Endothelial cell of hepatic sinusoid (primary cell): Measurements from ENCODE around the gene ZNF627.
"Not testable (repeated sequence)": the region's sequence is repeated elsewhere in the genome, so short reads cannot be mapped to it uniquely, and the experiment has no call there.

ENCODE experiments used
- in situ Hi-C: cut with HindIII; loops from 2 replicates; pipeline ENCODE4 v1.10.0; 2017; ENCODE audit warnings: low sequenced_read_pairs

Gene ZNF627

DNA sequence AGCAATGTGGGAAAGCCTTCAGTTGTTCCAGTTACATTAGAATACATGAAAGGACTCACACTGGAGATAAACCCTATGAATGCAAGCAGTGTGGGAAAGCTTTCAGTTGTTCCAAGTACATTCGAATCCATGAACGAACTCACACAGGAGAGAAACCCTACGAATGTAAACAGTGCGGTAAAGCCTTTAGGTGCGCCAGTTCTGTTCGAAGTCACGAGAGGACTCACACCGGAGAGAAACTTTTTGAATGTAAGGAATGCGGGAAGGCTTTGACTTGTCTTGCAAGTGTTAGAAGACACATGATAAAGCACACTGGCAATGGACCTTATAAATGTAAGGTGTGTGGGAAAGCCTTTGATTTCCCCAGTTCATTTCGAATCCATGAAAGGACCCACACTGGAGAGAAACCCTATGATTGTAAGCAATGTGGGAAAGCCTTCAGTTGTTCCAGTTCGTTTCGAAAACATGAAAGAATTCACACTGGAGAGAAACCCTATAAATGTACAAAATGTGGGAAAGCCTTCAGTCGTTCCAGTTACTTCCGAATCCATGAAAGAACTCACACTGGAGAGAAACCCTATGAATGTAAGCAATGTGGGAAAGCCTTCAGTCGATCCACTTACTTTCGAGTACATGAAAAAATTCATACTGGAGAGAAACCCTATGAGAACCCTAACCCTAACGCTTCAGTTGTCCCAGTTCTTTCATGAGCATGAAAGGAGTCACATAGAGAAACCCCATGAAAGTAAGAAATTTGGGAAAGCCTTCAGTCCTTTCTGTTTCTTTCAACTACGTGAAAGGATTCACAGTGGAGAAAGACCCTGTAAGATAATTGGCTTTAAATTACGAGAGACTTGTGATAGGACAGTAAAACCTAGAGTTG lies 20.1 kb downstream of the ZNF627 start:
- in situ Hi-C loops = no loop called here

DNA sequence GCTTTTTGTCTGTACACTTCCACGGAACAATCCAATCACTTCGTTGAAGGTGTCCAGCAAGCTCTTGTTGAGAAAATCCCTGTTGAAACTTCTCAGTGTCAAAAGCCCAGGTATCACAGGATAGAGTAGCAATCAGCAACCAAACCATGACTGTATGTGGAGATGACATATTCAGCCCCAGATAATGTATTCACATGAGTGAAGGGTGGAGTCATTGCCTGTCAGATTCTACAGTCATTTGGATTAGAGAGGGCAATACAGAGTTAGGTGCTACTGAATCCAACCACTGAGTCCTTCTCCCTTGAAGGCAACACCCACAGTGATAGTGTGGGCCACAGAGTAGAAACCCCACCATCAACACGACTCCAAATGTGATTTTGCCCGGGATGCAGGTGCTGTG lies 23.3 kb downstream of the ZNF627 start:
- in situ Hi-C loops = no loop called here

DNA sequence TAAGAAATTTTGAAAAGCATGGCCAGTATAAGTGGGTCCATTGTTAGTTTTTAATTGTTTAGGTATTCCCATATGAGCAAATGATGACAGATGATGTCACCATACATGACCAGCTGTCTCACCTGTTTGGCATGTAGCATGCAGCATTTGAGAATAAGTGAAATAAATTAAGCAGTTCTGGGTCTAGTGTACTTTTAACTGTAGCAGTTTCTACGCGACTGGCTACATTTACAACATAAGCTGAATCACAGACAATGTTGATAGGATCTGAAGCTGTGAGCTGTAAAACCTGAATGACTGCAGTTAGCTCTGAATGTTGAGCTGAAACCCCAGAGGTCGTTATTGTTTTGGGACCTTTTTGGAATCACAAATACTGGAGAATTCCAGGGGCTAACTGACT lies 25.1 kb downstream of the ZNF627 start:
- in situ Hi-C loops = not testable (repeated sequence)

DNA sequence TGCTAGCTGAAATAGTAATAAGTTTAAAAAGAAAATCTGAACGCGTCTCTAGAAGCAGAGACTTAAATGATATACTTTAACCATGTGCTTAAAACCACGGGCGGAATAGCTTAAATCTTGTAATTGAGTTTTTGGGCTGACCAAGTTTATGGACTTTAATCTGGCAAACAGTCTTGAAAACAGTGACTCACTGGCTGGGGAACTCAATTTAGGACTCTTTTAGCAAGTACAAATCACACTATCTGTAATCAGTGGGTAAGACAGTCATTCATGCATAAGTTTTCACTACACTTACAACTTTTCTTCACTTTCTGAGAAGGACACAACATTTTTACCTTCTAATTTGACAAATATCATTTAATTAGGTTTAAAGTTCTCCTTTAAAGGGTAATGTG lies 26.8 kb downstream of the ZNF627 start:
- in situ Hi-C loops = no loop called here

DNA sequence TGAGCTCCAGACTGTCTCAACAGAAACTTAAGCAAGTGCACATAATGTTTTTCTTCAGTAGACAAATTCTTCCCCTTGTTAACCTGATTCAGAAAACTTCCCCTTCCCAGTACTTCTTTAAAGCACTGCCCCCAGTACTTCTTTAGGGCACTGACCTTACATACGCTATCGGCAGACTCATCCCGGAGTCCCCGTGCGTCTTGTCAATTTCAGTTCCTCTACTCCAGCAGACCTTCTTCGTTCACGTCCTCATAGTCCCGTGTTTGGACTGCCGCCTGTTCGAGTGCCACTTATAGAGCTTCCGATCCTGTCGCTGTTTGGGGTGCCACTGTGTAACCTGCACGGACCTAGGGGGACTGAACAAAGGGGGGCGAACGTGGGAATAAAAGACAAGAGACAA lies 29.0 kb downstream of the ZNF627 start:
- in situ Hi-C loops = no loop called here

DNA sequence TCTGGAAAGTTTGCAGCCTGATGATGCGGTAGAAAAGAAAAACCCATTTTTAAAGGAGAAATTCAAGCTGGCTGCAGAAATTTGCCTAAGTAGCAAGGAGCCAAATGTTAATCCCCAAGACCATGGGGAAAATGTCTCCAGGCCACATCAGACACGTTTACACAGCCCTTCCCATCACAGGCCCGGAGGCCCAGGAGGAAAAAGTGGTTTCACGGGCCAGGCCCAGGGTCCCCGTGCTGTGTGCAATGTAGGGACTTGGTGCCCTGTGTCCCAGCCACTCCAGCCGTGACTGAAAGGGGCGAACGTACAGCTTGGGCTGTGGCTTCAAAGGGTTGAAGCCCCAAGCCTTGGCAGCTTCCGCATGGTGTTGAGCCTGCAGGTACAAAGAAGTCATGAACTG lies 35.9 kb downstream of the ZNF627 start:
- in situ Hi-C loops = no loop called here

DNA sequence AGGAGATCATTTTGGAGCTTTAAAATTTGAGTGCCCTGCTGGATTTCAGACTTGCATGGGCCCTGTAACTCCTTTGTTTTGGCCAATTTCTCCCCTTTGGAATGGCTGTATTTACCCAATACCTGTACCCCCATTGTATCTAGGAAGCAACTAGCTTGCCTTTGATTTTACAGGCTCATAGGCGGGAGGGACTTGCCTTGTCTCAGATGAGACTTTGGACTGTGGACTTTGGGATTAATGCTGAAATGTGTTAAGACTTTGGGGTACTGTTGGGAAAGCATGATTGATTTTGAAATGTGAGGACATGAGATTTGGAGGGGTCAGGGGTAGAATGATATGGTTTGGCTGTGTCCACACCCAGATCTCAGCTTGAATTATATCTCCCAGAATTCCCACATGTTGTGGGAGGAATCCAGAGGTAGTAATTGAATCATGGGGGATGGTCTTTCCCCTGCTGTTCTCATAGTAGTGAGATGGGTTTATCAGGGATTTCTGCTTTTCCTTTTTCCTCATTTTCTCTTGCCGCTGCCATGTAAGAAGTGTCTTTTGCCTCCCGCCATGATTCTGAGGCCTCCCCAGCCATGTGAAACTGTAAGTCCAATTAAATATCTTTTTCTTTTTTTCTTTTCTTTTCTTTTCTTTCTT lies 36.9 kb downstream of the ZNF627 start:
- in situ Hi-C loops = not testable (repeated sequence)

DNA sequence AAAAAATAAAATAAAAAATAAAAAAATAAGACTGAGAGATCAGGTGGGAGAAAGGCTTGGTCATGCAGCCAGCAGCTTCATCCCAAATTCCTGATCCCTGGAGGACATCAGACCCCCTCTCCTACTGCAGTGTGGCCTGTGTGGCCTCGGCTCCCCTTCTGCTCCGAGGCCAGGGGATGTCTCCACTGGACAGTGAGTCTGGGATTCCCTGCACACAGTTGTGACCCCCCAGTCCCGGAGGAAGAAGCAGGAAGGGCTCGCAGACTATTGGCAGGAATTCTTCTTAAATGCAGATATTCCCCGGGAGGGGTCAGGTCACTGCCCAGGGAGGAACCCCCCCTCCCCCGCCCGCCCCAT lies 41.9 kb downstream of the ZNF627 start:
- in situ Hi-C loops = no loop called here

DNA sequence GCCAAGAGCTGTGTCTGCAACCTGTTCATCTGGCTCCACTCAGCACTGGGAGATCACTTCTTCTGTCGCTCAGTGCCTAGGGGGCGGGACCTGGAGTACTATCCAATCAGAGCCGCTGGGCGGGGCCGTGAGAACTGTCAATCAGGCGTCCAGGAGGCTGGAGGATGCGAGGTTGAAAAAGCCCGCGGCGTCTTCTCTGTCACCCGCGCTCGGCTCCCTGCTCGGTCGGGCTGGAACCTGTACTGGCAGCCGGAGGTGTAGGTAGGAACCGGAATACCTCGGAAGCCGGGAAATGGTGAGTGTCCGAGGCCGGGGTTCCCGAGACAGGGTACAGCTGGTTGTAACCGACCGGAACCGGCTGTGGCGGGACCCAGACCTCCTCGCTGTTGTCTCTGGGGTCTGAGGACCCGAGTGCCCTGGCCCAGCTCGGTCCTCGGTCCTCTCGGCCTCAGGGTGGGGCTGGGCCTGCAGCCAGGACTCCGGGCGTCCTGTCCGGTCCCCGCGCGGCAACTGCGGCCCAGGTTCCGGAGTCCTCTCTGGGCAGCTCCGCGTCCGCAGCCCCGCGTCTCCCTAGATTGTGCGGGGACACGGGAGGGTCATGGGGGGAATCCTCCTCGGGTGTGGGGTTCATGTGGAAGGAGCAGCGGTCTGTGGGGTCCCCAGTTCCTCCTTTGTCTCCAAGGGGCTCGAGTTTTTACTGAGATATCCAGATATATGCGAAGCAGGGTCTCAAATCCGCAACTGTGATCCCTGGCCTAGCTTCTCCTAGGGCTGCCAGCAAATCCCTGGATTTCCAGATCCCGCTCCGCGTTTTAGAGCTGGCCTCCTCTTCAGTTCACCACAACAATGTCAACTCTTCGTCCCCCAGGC lies 42.6 kb downstream of the ZNF627 start:
- in situ Hi-C loops = no loop called here

DNA sequence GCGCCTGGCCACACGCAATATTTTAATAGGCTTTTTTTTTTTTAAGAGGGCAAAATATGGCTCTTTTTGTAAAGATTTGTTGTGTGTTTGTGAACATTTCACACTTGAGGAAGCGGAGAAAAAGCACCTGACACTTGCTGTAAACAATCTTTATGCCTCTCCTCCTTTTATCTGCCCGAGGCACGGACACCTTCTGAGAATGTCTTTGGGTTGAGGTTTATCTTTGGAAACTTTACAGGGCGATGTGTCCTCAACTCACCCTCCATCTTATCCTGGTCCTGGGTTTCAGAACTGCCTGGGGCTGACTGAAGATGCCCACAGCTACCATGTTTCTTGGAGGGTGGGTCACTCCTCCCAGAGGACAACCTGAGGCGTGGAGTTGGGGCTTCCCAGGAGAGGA lies 44.0 kb downstream of the ZNF627 start:
- in situ Hi-C loops = no loop called here

DNA sequence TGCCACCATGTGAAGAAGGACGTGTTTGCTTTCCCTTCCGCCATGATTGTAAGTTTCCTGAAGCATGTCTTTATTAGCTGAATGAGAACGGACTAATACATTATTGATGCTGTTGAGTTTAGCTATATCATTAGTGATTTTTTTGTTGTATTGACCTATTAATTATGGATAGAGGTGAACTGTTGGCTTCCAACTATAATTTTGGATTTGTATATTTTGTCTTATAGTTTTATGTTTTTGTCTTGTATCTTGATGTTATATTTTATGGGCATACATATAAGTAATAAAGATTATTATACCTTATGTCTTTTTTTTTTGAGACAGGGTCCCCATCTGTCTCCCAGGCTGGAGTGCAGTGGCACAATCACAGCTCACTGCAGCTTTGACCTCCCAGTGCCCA lies 45.6 kb downstream of the ZNF627 start:
- in situ Hi-C loops = no loop called here

DNA sequence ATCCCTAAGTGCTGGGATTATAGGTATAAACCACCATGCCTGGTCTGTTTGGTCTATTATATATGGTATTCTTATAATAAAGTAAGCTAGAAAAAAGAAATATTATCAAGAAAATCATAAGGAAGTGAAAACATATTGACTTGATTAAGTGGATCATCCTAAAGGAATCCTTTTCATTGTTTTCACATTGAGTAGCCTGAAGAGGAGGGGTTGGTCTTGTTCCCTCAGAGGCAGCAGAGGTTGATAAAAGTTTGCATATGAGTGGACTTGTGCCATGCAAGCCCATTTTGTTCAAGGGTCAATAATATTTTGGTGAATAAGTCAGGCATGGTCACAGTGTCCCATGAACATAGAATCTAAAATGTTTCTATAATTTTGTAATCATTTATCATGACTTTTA lies 52.7 kb downstream of the ZNF627 start:
- in situ Hi-C loops = no loop called here

DNA sequence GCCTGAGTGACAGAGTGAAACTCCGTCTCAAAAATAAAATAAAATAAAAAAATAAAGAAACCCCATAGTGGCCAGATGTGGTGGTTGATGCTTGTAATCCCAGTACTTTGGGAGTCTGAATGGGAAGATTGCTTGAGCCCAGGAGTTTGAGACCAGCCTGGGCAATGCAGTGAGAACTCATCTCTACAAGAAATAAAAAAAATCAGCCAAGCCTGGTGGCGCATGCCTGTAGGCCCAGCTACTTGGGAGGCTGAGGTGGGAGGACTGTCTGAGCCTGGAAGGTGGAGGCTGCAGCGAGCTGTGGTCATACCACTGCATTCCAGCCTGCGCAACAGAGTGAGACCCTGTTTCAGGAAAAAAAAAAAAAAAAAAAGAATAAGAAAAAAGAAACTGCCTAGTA lies 53.8 kb downstream of the ZNF627 start:
- in situ Hi-C loops = no loop called here

DNA sequence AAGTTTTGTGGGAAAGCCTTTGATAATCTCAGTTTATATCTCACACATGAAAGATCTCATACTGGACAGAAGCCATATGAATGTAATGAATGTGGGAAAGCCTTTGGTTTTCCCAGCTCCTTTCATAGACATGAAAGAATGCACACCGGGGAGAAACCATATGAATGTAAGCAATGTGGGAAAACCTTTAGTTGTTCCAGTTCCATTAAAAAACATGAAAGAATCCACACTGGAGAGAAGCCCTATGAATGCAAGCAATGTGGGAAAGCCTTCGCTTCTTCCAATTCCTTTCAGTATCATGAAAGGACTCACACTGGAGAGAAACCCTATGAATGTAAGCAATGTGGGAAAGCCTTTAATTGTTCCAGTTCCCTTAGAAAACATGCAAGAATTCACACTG lies 54.8 kb downstream of the ZNF627 start:
- in situ Hi-C loops = no loop called here

DNA sequence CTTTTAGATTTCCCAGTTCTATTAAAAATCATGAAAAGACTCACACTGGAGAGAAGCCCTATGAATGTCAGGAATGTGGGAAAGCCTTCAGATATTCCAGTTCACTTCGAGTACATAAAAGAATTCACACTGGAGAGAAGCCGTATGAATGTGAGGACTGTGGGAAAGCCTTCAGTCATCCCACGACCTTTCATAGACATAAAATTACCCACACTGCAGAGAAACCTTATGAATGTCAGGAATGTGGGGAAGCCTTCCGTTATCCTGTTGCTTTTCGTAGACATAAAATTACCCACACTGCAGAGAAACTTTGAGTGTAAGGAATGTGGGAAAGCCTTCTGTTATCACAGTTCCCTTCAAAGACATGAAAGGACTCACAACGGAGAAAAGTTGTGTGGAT lies 55.2 kb downstream of the ZNF627 start:
- in situ Hi-C loops = no loop called here

DNA sequence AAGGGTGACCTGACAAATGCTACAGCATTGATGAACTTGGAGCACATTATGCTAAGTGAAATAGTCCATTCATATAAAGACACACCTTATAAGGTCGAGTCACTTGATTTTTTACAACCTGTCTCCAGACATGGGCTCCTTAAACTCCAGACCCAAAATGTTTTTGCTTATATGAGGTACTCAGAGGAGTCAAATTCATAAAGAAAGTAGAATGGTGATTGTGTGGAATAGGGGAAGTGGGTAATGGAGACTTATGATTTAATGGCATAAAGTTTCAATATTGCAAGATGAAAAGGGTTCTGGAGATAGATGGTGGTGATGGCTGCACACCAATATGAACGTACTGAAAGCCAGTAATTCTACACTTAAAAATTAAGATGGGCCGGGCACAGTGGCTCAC lies 59.3 kb downstream of the ZNF627 start:
- in situ Hi-C loops = no loop called here

DNA sequence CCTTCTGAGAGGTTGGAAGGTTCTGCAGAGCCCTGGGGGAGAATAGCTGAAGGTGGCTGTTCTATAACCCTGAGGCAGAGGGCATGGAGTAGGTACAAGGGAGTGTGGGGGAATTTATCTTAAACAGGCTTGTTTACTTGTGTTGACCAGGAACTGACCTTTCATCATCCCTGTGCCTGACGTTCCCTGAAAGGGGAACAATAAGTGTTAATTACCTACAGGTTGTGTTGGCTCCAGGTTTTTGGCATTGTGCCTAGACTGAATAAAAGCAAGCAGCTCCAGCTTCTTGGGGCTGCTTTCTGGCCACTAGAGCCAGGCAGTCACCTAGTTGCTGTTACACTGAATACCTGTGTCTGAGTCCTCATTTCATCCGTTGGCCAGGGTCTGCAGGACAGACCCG lies 60.0 kb downstream of the ZNF627 start:
- in situ Hi-C loops = no loop called here

DNA sequence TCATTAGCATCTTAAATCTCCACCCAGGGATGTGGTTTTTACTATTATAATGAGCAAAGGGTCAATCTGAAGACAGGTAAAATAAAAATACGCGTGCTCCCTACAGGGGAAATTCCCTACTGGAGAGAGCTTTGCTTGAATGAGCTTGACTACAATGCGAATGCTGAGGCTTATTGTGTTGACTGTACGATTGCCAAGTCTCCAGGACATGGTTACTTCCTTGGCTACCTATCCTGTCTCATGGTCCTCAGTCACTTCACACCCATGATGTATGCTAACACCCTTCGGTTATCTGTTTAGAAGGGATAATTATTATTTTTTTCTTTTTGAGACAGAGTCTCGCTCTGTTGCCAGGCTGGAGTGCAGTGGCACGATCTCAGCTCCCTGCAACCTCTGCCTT lies 61.7 kb downstream of the ZNF627 start:
- in situ Hi-C loops = no loop called here

DNA sequence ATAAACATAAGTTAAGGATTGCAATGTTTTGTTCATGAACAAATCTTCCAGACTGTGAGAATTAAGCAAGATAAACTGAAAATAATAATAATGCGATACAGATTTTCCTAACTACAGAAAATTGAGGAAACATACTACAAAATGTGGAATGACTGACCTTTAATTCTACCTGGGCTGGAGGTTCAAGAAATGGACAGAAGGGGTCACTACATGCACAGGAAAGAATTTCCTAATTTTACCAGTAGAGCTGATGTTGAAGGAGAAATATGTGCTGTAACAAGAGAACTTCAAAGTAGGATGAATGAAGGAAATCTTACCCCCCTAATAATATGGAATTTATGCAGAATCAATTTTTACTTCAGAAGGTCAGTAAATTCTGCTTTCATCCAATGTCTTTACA lies 62.3 kb downstream of the ZNF627 start:
- in situ Hi-C loops = no loop called here

DNA sequence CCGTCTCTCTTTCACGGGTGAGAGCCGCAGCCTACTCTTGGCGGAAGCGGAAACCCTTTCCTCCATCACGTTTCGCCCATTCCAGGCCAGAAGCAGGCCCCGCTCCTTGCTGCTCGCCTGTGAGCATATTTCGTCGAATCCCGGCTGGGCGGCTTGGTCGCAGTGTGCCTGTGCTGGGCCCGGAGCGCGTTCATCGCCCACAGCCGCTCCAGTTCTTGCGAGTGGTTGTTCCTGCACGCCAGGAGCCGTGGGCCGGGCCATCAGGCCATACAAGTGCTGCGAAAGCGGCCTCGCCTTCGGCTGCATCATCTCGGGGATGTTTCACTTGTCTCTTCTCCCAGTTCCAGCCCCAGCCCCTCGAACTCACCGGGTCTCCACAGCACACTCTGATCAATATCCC lies 65.0 kb downstream of the ZNF627 start:
- in situ Hi-C loops = no loop called here

DNA sequence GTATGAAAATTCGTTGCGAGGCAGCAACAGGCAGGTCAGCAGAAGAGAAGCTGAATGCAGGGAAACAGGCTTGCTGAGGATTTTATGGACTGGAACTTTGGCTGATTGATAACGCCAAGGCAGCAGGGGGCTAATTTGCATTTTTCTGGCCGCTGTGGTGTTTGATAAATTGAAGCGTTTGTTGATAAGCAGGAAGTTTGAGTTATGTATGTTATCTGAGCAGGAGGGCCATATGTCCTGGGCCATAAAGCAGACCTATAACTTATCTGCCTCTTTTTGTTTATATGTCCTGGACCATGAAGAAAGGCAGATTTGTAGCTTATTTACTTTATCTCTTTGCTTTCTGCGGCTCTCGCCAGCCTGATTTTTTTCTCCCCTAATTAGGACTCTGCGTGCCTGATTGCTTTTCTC lies 65.9 kb downstream of the ZNF627 start:
- in situ Hi-C loops = no loop called here
